GM12873 (cell line): ENCODE results near the gene HEBP1.

Experiments used
- TF ChIP-seq, protein P1 (sequence below): IDR thresholded peaks from 2 replicates; pipeline ENCODE4 v1.5.1; 2012; ENCODE audit warnings: low read depth, mild to moderate bottlenecking, moderate library complexity, low read length, control low read depth; ENCODE audit not compliant: insufficient read depth; ENCODE audit errors: missing control alignments

The HEBP1 gene

GRCh38 chr12:12976366-12976765 lies 23.7 kb downstream of the HEBP1 start:
- TF ChIP-seq, protein P1, sequence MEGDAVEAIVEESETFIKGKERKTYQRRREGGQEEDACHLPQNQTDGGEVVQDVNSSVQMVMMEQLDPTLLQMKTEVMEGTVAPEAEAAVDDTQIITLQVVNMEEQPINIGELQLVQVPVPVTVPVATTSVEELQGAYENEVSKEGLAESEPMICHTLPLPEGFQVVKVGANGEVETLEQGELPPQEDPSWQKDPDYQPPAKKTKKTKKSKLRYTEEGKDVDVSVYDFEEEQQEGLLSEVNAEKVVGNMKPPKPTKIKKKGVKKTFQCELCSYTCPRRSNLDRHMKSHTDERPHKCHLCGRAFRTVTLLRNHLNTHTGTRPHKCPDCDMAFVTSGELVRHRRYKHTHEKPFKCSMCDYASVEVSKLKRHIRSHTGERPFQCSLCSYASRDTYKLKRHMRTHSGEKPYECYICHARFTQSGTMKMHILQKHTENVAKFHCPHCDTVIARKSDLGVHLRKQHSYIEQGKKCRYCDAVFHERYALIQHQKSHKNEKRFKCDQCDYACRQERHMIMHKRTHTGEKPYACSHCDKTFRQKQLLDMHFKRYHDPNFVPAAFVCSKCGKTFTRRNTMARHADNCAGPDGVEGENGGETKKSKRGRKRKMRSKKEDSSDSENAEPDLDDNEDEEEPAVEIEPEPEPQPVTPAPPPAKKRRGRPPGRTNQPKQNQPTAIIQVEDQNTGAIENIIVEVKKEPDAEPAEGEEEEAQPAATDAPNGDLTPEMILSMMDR, result no peak

DNA sequence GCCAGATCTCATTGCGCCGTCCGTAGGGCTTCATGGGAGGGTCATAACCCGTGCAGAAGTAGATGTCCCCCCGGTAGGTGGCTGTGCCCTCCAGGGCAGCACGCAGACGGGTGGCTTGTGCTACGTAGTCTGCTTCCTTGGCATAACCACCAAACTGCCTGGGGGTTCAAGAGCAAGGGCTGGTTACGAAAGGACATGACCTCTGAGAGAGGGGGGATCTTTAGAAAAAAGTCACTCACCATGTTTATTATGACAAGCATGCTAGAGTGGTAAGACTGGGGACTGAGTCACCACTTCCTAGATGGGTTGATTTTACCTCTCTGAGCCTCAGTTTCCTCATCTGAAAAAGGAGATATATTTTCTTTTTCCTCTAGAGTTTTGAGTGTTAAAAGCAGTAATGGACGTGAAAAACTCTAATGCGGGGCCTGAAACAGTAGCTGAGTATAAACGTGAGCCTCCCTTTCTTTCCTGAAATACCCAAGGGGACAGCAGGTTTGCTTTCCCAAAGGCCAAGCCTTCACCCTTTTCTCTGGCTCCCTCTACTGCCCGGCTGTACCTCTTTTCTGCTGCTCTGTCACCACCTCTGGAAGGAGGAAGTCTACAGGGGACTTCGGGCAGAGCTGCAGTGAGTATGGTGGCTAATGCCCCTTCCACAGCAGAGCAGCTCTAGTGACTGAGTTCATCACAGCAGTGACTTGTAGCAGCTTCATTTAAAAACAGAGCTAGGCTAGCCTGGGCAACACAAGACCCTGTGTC lies 24.6 kb downstream of the HEBP1 start:
- TF ChIP-seq, protein P1, result peak; percentile 46

DNA sequence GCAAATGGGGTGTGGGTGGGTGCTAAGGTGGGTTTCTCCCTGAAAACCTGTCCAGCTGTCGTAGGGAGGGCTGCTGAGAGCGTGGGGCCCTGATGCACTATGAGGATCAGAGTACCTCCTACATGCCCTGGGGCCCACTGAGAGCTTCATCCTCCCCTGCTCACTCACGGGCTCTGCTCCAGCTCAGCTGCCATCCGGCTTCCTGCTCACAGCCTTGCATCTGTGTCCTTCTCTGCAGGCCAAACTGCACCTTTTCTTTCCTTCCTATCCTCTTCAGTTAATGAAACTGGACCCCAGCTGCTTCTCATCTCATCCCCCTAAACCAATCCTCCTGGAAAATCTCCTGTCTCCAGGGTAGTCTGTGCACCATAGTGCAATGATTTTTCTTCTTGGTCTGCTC lies 25.9 kb downstream of the HEBP1 start:
- TF ChIP-seq, protein P1, result no peak

DNA sequence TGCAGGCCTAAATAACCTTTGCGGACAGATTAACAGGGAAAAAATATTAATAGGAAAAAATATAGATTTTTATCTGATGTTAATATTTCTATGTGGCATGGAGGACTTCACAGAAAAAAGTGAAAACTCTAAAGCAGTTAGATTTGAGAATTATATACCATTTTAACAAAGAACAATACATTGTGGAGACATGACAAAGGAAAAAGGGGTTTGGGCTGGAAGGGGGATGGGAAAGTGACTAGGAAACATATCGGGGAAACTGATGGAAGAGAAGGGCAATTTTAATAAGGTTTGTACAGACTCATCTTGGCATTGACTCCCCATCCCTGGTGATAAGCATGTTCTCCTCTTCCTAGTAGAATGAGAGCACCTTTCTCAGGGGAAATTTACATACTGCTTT lies 27.0 kb downstream of the HEBP1 start:
- TF ChIP-seq, protein P1, result no peak

DNA sequence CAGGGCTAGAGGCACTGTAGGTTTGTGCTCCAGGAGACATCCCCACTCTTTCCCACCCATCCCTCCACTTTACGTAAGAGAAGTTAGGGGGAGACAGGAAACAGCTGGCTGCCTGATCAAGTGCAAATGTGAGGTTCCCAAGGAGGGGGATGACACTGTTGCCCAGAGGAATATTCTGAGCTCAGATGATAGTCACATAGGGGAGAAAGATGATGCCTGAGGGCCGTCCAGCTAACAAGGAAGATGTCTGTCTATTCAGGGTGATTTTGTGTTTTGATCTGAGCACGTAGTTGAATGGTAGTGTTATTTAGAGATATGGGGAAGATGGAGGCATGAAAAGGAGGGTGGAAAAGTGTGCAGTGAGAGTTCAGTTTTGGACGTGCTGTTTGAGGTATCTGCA lies 34.2 kb downstream of the HEBP1 start:
- TF ChIP-seq, protein P1, result no peak

DNA sequence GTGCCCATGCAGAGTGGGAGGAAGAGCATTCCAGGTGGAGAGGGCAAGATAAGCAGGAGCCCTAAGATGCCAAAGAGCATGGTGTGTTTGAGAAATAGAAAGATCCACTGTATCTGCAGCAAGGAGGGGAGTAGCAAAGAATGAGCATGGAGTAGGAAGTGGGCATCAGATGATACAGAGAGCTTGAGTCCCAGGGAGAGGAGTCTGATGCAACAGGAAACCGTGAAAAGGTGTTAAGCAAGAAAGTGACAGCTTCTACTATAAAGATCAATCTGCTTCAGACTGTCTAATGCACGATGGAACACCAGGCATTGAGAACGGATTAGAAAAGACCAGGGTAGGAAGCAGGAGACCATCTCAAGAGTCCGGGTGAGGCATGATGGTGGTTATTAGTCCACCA lies 35.8 kb downstream of the HEBP1 start:
- TF ChIP-seq, protein P1, result no peak

DNA sequence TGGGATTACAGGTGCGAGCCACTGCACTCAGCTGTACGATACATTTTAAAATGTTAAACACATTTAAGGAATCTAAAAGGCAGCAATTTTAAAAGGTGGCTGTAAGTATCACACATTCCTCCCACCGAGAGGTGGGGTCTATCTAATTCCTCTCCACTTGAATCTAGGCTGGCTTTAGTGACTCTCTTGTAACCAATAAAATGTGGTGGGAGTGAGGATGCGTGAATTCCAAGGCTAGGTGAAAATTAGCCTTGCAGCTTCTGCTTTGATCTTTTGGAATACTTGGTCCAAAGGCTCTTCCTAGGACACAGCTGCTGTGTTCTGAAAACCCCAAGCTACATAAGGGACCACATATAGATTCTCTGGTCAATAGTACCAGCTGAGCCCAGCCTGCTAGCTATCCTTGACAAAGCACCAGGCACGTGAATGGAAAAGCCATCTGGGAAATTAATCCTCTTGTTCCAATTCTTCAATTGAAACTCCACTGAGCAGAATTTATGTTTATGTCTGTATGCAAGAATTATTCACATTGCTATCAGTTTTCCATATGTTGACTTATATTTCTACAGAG lies 39.3 kb downstream of the HEBP1 start:
- TF ChIP-seq, protein P1, result no peak
